Keratinocyte (primary cell): ENCODE data around the gene PLEKHH1.
A peak's percentile ranks its signal among the peaks of the same experiment; 100 is the strongest.

ENCODE experiments used
- CTCF ChIP-seq, 3 experiments: IDR thresholded peaks in 1 of 3; conservative IDR thresholded peaks in 1 of 3; optimal IDR thresholded peaks in 1 of 3; 2 replicates in 2 of 3; 3 replicates in 1 of 3; pipeline versions ENCODE3 to v1.5.1; 2011; ENCODE audit warnings: low read length in 3 of 3, mild to moderate bottlenecking in 3 of 3, moderate library complexity in 2 of 3, control low read depth in 1 of 3, inconsistent platforms in 1 of 3; ENCODE audit not compliant: insufficient read depth in 2 of 3; ENCODE audit errors: extremely low read depth in 1 of 3
- EZH2 ChIP-seq: IDR thresholded peaks from one replicate; pipeline ENCODE4 v1.6.1; 2012; ENCODE audit warnings: inconsistent platforms, mild to moderate bottlenecking, low read length, moderate library complexity

GRCh38 chr14:67517083-67517482, 16.0 kb upstream of the PLEKHH1 start:
- TF ChIP-seq CTCF (optimal IDR thresholded peaks at IDR 0.05 in 1 of 3, IDR thresholded peaks at IDR 0.05 in 1 of 3, conservative IDR thresholded peaks at IDR 0.05 in 1 of 3; ENCODE audit: extremely low read depth in 1 of 3, insufficient read depth in 2 of 3, low read length in 3 of 3) (peak; percentile 24 to 58 (median 31)), EZH2 (no peak)
